Fibroblast of skin of left quadriceps (primary cell): ENCODE results near the gene CLIP3.
"Not testable (repeated sequence)": the region's sequence is repeated elsewhere in the genome, so short reads cannot be mapped to it uniquely, and the experiment has no call there.

Experiments used
- DNase-seq, 2 experiments: peaks; one replicate each; pipeline ENCODE4 v3.0.0-alpha.2; 2013; ENCODE audit warnings: low read depth in 2 of 2

Gene CLIP3, protein sequence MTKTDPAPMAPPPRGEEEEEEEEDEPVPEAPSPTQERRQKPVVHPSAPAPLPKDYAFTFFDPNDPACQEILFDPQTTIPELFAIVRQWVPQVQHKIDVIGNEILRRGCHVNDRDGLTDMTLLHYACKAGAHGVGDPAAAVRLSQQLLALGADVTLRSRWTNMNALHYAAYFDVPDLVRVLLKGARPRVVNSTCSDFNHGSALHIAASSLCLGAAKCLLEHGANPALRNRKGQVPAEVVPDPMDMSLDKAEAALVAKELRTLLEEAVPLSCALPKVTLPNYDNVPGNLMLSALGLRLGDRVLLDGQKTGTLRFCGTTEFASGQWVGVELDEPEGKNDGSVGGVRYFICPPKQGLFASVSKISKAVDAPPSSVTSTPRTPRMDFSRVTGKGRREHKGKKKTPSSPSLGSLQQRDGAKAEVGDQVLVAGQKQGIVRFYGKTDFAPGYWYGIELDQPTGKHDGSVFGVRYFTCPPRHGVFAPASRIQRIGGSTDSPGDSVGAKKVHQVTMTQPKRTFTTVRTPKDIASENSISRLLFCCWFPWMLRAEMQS

DNA sequence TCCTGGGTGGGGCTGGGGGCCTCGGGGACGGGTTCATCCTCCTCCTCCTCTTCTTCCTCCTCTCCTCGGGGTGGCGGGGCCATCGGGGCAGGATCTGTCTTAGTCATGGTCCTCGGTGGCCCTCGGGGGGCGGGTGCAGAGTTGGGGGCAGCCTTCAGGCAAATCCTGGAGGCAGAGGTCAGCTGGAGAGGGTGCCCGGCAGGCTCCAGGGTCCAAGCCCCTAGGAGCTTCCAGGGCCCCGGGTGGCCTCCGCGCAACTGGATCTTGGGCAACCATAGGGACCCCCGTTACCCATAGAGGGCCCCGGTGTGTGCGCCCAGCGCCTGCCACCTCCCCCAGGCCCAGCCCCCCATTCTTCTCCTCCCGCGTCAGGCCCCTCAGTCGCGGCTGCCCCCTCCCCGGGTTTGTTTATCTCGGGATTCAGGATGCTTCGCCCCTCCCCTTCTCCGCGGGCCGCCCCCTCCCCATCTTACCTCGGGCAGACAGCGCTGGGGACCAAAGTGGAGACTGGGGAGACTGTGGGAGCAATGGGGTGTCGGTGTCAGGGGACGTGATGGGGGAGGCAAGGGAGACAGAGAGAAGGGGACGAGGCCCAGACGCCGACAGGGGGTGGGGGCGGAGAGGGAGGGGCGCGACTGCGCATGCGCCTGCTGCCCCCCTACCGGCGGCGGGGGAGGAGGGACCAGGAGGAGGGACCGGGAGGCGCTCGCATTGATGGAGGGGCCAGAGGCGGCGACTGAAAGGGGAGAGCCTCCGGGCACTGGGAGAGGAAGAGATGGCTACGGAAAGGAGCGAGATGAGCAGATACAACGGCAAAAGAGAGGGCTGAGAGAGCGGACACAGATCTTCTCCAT is at the start of gene CLIP3:
TSS of gene CLIP3 (minus strand) at position 623 of the 854 bp plus-strand sequence. CDS start at position 107, 516 bp downstream.
- peak; percentile 57 to 58 for DNase-seq

DNA sequence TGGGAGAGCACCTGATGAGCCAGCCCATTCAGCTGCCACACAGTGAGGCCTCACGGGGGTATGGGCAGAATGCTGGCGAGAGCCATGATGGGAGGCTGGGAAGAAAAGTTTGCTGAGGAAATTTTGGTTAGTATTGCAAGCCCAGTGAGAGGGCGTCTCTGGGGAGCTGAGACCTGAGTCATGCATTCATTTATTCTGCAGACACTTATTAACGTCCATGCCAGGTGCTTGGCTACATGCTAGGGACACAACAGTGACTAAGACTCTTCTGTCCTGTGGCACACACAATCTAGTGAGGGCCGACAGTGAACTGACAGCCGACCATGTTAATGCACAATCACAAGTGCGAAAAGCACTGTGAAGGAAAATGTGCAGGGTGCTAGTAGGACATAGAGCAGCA is 49.2 kb upstream of the CLIP3 start:
- DNase-seq = no peak

DNA sequence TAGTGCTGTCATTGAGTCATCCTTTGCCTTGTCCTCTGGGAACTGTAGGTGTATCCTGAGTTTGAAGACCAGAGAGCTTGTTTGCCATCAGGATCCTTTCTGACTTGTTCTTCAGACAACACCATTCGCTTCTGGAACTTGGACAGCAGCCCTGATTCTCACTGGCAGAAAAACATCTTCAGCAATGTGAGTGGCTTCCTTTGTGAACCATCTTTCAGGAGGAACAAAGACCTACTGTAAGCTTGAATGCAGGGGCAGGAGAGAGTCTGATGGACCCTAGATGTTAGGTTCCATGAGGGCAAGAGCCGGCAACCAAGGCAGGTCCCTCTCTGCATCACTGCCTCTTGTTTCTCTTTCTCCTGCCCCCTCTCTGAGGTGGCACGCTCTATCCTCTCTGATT is 48.7 kb upstream of the CLIP3 start:
- no peak for DNase-seq

DNA sequence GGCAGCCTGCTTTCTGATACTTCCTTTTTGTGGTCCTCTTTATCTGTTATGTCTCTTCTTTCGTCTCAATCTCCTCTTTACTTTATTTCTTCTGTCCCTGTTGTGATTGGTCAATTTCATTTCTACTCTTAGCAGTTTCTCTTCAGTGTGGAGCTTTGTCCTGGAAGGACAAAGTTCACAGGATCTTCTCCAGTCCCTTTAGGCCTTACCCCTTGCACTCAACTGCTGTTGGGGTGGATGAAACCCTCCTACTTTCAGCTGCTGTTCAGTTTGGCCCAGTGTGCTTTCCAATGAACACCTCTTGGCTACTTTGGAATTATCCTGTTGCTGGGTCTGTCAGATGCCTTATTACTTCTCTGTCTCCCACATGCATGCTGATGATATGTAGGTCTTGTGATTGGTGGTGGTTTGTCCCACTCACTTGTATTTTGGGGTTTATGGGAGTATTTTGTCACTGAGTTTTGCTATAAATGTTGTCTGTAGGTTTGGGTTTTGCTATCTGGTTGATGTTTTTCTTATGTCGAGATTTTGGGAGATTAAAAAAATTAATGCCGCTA is 46.8 kb upstream of the CLIP3 start:
- DNase-seq = no peak

DNA sequence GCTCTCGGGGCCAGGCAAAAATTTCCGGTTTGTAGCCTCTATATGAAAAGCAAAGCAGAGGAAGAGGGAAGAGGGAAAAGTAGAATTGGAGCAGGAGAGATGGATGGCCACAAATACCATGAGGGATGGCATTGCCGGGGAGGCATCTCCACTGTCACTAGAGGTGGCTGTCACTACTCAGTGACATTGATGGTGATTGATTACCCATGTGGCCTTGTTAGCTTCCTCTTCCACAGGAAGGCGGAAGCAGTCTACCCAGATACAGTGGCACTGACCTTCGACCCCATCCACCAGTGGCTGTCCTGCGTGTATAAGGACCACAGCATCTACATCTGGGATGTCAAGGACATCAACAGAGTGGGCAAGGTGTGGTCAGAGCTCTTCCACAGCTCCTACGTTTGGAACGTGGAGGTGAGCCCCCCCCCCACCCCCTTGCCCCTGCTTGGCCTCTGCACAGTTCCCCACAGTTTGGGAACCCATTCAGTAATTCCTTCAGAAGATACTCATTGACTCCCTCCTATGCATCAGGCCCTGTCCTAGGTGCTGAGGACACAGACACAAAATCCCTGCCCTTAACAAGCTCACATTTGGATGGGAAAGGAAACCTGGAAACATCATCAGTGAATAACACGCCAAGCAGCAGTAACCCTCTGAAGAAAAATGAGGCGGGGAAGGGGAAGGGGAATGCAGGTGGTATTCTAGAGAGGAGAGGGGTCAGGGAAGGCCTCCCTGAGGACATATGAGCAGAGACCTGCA is 40.6 kb upstream of the CLIP3 start:
- DNase-seq = no peak

DNA sequence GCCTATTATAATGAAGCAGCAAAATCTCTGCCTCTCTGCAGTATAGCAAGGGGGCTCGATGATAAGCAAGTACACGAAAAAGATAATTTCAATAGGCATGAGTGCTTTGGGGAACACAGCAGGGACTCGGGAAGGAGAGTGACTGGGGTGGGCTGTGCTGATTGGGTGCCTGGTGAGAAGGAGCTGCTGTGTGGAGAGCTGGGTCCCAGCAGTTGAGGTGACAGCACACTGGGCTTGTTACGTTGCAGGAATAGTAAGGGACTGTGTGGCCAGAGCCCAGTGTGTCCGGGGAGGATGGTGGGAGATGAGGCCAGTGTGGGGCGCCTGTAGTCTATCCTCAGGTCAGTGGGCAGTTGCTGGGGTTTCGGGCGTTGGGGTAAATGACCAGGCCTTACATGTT is 39.4 kb upstream of the CLIP3 start:
- no peak for DNase-seq

DNA sequence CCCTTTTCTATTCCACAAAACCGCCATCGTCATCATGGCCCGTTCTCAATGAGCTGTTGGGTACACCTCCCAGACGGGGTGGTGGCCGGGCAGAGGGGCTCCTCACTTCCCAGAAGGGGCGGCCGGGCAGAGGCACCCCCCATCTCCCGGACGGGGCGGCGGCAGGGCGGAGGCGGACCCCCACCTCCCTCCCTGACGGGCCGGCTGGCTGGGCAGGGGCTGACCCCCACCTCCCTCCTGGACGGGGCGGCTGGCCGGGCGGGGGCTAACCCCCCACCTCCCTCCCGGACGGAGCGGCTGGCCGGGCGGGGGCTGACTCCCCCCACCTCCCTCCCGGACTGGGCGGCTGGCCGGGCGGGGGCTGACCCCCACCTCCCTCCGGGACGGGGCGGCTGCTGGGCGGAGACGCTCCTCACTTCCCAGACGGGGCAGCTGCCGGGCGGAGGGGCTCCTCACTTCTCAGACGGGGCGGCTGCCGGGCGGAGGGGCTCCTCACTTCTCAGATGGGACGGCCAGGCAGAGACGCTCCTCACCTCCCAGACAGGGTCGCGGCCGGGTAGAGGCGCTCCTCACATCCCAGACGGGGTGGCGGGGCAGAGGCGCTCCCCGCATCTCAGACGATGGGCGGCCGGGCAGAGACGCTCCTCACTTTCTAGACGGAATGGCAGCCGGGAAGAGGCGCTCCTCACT is 36.3 kb upstream of the CLIP3 start:
- not testable (repeated sequence) for DNase-seq

DNA sequence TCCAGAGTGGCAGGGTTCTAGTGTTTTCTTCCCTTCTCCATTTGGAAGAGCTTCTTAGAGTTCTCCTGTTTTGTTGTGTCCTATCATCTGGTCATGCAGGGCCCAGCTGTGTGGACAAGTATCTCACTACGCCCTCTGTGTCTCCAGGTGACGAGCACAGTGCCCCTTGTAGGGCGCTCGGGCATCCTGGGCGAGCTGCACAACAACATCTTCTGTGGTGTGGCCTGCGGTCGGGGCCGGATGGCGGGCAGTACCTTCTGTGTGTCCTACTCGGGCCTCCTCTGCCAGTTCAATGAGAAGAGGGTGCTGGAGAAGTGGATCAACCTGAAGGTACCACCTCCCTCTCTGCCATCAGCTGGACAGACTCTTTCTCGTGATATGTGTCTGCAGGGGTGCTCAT is 35.0 kb upstream of the CLIP3 start:
- DNase-seq = no peak

DNA sequence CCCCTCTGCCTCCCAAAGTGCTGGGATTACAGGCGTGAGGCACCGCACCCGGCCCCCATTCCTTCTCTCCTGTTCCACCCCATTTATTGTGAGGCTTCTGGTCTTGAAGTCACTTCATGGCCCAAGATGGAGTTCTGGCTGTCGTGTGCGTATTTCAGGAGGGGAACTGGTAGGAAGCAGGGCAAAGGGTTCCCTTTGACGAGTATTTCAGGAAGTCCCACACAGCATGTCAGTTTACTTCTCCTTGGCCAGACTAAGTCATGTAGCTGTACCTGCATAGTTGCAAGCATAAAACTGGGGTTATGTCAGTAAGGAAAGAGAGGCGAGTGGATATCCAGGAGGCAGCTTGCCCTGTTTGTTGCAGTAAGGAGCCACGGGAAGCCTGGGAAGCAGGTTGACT is 32.2 kb upstream of the CLIP3 start:
- no peak for DNase-seq

DNA sequence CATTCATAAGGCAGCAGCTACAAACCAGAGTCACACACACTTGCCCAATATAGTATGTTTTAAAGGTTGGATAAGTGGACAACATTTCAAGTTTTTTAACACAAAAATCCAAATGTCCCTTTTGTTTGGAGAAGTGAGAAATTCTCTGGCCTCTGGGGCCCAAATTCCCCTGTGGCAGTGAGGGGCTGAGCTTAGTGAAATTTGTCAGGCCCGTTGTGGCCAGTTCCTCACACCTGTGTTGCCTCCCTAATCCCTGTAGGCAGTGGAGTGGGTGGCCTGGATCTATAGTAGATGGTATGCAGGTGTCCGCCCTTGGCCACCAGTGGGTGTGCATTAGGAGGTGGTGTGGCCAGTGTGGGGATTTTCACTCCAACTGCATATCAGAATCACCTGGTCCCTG is 28.7 kb upstream of the CLIP3 start:
- DNase-seq = no peak

DNA sequence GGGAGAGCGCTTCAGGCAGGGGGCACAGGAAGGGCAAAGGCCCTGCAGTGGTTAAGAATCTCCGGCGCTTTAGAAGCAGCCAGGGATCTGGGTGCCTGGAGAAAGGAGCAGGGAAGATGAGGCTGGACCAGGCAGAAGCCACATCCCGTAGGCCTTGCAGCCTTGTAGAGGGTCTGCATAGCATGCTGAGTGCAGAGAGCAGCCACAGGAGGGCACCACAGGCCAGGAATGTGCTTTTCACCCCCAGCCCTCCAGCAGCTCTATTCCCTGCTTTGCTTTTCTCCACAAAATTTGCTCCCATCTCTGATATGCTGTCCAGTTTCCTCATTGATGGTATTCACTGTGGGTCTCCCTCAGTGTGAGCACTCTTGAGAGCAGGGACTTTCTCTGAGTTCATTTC is 27.8 kb upstream of the CLIP3 start:
- peak in 1 of 2 experiments; percentile 13 for DNase-seq

DNA sequence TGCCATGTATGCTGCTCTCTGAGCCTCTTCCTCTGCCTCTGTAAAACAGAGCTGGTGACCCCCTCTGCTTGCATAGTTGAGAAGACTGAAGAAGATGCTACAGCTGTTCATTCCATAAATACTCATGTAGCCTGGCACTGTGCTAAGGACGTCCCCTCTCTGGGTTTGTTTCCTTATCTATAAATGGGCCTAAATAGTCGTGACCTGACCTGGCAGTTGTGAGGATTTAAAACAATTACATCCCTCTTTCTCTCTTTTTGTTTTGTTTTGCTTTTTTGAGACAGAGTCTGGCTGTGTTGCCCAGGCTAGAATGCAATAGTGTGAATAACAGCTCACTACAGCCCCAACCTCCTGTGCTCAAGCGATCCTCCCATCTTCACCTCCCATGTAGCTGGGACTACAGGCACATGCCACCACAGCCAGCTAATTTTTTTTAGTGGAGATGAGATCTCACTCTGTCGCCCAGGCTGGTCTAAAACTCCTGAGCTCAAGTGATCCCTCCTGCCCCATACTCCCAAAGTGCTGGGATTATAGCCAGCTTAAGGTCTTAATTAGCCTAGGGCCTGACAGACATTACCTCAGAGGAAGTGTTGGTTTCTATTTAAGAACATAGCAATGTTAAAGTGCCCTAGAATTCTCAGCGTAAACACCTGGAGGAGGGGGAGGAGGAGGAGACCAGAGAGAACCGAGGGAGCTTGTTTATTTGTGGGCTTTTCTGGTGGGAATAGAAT is 26.7 kb upstream of the CLIP3 start:
- DNase-seq = no peak

DNA sequence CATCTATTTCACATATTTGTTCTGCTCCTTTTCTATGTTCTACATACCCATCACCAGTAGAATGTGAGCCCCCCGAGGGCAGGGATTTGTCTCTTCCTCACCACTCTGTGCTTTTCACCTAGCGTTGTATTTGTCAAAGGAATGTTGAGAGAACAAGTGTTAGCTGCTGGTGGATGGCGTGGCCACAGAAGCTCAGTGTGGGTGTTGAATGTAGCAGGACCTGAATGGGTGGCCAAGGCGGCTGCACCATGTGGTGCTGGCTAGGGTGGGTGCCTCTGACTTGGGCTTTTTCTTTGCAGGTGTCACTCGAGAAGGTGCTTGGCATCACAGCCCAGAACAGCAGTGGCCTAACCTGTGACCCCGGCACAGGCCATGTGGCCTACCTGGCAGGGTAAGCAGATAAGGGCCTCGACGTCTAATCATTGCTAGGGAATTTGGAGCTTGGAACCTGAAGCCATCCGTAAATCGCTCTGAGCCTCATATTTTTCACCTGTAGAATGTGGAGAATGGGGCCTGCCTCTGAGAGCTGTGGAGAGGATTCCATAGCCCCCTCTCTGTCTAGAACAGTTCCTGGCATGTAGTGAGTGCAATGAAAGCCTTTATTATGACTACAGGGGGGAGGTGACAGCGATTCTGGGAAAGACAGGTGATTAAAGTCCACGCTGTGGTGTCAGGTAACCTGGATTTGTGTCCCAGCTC is 26.0 kb upstream of the CLIP3 start:
- no peak for DNase-seq

DNA sequence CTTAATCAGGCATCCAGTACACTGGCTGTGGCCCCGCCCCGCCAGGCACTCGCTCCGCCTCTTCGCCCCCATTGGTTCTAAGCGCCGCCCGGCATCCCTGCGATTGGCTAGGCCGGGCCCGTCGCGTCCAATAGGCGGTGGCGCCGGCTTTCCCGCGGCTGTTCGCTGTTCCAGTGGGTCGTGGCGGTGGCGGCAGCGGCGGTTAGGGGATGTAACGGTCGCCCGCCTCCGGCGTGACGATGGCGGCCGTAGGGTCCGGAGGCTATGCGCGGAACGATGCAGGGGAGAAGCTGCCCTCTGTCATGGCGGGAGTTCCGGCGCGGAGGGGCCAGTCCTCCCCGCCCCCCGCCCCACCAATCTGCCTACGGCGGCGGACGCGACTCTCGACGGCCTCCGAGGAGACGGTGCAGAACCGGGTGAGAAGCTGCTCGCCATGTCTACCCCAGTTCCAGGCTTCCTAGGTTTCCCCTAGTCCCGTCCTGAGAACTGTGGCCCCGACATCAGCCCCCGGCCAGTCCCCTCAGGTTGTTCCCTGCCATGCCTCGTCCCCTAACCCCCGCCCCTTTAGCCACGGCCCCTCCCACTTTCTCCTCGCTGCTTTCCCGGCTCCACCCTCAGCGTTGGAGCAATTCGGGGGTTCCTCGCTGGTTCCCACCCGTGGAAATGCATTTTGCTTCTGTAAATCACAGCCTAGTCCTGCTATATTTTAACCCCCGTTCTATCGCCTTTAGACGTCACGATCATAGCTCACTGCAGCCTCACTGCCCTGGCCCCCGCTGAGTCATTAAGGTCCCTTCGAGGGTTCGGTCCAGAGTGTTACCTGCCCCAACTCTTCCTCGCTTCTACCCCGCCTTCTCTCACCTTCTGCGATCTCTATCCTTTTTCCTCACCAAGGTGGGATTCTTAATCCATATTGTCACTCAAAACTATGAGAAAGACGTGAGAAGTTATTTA is 22.3 kb upstream of the CLIP3 start, which contains the start of gene WDR62:
TSS of gene WDR62 (plus strand) at position 165 of the 954 bp plus-strand sequence. CDS start at position 240, 75 bp downstream.
- no peak for DNase-seq

DNA sequence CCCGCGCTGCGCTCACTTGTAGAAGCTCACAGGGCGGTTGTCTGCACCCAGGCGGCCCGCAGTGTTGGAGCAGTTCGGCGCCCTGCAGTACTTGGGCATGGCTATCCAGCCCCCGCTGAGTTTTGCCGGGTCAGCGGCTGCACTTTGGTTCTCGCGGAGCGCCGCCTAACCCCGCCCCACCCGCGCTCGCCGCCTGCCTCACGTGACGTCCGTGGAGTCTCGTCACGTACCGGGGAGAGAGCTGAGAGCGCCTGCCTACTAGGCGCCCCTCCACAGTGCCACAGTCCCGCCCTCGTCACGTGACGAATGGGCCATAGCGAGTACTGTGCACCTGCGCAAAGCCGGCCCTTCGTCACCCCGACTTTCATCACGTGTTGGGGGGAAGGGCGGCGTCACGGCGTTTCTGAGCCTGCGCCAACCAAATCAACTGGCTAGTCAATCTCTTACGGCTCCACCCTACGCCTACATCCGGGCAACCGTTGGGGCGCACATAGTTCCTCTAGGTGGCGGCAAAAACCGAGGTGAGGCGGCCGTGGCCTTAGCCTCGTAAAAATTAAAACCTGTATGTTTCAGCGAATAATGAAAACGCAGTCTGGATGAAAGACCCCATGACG is 21.6 kb upstream of the CLIP3 start, which contains the start of gene THAP8:
TSS of gene THAP8 (minus strand) at position 167 of the 614 bp plus-strand sequence. CDS start at position 99, 68 bp downstream.
- DNase-seq = peak; percentile 99

DNA sequence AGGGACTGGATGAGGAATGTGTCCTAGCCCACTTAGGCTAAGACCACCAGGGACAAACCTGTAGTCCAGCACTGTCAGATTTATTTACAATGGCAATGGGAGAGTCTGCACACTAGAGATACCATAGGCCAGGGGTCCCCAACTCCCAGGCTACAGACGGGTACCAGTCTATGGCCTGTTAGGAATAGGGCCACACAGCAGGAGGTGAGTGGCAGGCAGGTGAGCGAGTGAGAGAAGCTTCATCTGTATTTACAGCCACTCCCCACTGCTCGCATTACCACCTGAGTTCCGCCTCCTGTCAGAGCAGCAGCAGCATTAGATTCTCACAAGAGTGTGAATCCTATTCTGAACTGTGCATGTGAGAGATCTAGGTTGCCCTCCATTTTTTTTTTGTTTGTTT is 19.0 kb upstream of the CLIP3 start:
- no peak for DNase-seq

DNA sequence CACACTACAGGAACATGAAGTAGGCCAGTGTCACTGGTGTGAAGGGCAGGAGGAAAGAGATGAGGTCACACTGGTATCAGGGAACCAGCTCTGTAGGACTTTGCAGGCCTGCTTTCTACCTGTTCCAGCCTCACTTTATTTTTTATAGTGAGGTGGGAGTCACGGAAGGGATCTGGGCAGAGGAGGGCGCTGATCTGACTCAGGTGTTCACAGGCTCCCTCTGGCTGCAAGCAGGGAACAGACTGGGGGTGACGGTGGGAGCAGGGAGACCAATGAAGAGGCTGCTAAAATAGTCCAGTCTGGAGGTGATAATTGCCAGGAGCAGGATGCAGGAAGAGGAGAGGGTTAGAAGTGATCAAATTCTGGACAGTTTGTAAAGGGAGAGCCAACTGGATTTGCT is 18.6 kb upstream of the CLIP3 start:
- DNase-seq = no peak
